Amniotic epithelial cell (primary cell): ENCODE measurements around the gene CNTD1.
A peak's percentile ranks its signal among the peaks of the same experiment; 100 is the strongest.

ENCODE experiments used
- DNase-seq: peaks from one replicate; pipeline ENCODE4 v3.0.0-alpha.2; 2010; ENCODE audit warnings: low read depth

Gene CNTD1

GRCh38 chr17:42779936-42780850 is 18.5 kb upstream of the CNTD1 start, which contains the start of gene WNK4:
Gene WNK4 (plus strand): TSS chr17:42780610. CDS start chr17:42780699, 89 bp downstream.
- DNase-seq = peak; percentile 29

GRCh38 chr17:42780851-42781638 is 17.6 kb upstream of the CNTD1 start:
- DNase-seq = no peak

- DNase-seq = no peak
Observed at GRCh38 chr17:42781639-42782165, 17.0 kb upstream of the CNTD1 start.

- no peak for DNase-seq
Observed at GRCh38 chr17:42782166-42783061, 16.2 kb upstream of the CNTD1 start.

GRCh38 chr17:42783062-42783790 is 15.4 kb upstream of the CNTD1 start:
- DNase-seq = peak; percentile 84

GRCh38 chr17:42783791-42784138 is 14.9 kb upstream of the CNTD1 start:
- no peak for DNase-seq

GRCh38 chr17:42784409-42784808 is 14.3 kb upstream of the CNTD1 start:
- no peak for DNase-seq

- DNase-seq = no peak
Observed at GRCh38 chr17:42784811-42785592, 13.7 kb upstream of the CNTD1 start.

- no peak for DNase-seq
Observed at GRCh38 chr17:42787266-42787665, 11.4 kb upstream of the CNTD1 start.

- no peak for DNase-seq
Observed at GRCh38 chr17:42791948-42792347, 6.7 kb upstream of the CNTD1 start.

GRCh38 chr17:42792545-42792944 is 6.1 kb upstream of the CNTD1 start:
- no peak for DNase-seq

- no peak for DNase-seq
Observed at GRCh38 chr17:42795061-42795460, 3.6 kb upstream of the CNTD1 start.

- DNase-seq = no peak
Observed at GRCh38 chr17:42795465-42795864, 3.2 kb upstream of the CNTD1 start.

- no peak for DNase-seq
Observed at GRCh38 chr17:42796066-42796758, 2.4 kb upstream of the CNTD1 start.

- no peak for DNase-seq
Observed at GRCh38 chr17:42797067-42798007, 1.3 kb upstream of the CNTD1 start.

- DNase-seq = no peak
Observed at GRCh38 chr17:42798011-42798382, 664 bp upstream of the CNTD1 start.

GRCh38 chr17:42803074-42803883 is 4.6 kb downstream of the CNTD1 start:
- no peak for DNase-seq

GRCh38 chr17:42804918-42805367 is 6.3 kb downstream of the CNTD1 start:
- no peak for DNase-seq
